Coronary artery (tissue), 2 donors: ENCODE data around the gene PTRHD1.
"Not testable (repeated sequence)": the region's sequence is repeated elsewhere in the genome, so short reads cannot be mapped to it uniquely, and the experiment has no call there.

Source experiments
- DNase-seq: peaks from one replicate; pipeline ENCODE4 v3.0.0-alpha.2; 2017; ENCODE audit warnings: low spot score
- H3K27ac ChIP-seq, 2 donors: fragments of 200-600 bp; sonication (generic); one replicate each; pipeline ENCODE4 v1.5.1; 2016 to 2019
- H3K4me3 ChIP-seq: fragments of 200-600 bp; sonication (generic); 2 replicates; pipeline ENCODE4 v1.5.1; 2016; ENCODE audit warnings: mild to moderate bottlenecking, moderate library complexity
- TF ChIP-seq, protein P1 (sequence below): fragments of 200-600 bp; sonication (generic); IDR thresholded peaks from one replicate; pipeline ENCODE4 v1.5.1; 2019; ENCODE audit warnings: antibody characterized with exemption

Gene PTRHD1

DNA sequence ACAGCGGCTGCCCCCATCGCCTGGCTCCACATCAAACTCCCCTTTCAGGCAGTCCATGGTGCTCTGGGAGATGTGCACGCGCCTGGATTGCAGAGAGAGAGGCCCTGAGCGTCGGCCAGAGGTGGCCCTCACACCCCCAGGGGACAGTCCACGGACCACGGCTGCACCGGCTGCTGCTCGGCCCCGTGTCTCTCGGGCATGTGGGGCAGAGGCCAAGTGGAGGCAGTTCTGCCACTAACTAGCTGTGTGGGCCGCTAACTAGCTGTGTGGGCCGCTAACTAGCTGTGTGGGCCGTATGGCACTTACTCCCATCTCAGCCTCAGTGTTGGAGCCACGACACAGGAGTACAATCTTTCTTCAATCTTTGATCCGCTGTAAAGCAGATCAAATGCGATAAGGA is 45.4 kb upstream of the PTRHD1 start:
- no peak overlapping the region for H3K27ac ChIP-seq
- no peak overlapping the region for H3K4me3 ChIP-seq
- no peak for DNase-seq
- TF ChIP-seq, protein P1, sequence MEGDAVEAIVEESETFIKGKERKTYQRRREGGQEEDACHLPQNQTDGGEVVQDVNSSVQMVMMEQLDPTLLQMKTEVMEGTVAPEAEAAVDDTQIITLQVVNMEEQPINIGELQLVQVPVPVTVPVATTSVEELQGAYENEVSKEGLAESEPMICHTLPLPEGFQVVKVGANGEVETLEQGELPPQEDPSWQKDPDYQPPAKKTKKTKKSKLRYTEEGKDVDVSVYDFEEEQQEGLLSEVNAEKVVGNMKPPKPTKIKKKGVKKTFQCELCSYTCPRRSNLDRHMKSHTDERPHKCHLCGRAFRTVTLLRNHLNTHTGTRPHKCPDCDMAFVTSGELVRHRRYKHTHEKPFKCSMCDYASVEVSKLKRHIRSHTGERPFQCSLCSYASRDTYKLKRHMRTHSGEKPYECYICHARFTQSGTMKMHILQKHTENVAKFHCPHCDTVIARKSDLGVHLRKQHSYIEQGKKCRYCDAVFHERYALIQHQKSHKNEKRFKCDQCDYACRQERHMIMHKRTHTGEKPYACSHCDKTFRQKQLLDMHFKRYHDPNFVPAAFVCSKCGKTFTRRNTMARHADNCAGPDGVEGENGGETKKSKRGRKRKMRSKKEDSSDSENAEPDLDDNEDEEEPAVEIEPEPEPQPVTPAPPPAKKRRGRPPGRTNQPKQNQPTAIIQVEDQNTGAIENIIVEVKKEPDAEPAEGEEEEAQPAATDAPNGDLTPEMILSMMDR: no peak

DNA sequence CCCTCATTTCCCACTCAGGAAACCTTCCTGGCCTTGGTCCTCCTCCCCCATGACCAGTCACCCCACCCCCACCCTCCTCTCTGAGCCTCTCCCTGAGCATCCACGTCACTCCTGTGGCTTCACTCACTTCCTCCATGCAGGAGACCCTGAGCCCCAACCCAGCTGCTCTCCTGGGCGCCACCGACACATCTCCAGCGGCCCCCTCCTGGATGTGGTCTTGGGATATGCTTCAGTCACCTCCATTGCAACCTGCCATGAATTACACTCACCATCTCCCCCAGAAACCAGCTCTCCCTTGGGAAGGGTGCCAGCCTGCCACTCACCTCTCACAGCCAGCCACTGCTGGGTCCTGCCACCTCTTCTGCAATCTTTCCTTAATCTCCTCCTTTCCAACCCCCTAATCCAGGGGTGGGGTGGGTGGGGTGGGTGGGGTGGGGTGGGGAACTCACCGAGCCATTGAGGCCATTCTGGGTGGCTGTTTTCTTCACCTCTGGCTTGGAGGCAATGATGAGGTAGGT is 44.9 kb upstream of the PTRHD1 start:
- TF ChIP-seq, protein P1: no peak
- Histone ChIP-seq H3K27ac (no peak overlapping the region), H3K4me3 (no peak overlapping the region)
- DNase-seq: no peak

DNA sequence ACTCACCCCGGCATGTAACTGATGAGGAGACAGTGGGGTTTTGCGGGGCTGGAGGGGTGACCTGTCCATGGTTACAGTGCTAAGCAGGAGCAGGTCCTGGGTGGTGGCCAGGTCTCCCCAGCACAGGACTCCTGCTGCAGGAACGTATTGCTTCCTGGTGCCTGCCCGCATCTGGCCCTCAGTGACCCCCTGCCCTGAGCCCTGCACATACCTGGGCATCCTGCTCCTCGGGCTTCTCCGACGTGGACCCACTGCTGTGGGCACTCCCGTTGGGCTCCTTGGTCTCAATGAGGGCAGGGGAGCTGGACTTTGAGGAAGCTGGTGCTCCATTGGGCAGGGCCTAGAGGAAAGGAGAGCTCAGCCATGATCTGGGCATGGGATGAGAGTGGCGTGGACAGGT is 43.5 kb upstream of the PTRHD1 start:
- DNase-seq: no peak
- TF ChIP-seq, protein P1: no peak
- Histone ChIP-seq H3K27ac (no peak overlapping the region), H3K4me3 (no peak overlapping the region)

DNA sequence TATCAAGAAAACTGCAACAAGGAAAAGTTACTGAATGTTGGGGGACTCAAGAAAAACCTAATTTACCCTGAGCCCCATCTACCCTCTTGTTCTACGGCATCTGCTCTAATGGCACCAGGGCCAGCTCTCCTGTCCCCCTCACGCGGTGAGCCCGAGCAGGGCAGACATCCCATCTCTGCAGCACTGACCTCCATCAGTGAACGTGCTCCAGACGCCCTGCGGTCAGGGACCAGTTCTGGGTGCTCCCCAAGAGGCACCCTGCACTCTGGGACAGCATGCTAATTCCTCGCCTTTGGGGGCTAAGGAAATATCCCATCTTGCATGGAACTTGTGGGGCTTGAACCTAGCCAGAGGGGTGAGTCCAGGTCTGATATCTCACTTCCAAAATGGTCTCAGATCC is 43.0 kb upstream of the PTRHD1 start:
- Histone ChIP-seq H3K4me3 (no peak overlapping the region), H3K27ac (no peak overlapping the region)
- TF ChIP-seq, protein P1: no peak
- no peak for DNase-seq

DNA sequence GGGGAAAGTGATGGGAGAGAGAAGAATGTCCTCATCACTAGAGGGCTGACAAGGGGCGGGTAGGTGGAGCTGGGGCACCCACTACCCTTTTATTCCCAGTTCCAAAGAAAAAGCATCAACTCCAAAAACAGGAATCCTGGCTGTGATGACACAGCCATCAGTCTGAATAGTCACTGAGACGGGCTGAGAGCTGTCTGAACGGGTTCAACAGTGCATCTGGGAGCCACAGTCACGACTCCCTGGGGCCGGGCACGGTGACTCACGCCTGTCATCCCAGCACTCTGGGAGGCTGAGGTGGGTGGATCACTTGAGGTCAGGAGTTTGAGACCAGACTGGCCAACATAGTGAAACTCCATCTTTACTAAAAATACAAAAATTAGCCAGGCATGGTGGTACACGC is 42.2 kb upstream of the PTRHD1 start:
- not testable (repeated sequence) for H3K4me3 ChIP-seq, H3K27ac ChIP-seq, DNase-seq

DNA sequence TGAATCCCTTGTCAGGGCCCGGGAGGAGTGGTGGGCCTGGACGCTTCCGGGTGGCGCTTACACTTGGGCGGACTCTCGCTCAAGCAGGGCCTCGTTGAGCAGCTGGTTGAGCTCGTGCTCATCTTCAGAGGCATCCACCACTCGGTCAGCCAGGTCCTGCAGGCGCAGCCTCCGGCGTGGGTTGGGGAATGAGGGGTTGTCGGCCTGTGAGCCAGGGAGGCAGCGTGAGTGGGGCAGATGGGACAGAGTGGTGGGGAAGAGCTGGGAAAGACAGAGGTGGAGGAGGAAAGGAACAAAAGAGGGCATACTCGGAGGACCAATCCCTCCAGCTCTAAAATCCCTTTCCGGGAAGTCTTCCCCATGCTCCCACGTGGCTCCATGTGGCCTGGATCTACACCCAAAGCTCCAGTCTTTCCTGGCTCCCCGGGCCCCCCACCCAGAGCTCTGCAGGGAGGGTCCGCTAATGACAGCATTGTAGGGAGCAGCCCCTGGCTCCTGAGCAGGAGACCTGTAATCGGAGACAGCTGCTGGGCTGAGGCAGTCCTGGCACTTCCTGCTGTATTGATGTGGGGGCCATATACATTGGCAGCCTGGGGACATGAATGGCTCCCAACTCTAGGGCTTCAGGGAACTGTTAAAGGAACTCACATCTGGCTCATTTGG is 41.7 kb upstream of the PTRHD1 start:
- H3K4me3 ChIP-seq: no peak overlapping the region
- TF ChIP-seq, protein P1: no peak
- no peak for DNase-seq
- H3K27ac ChIP-seq: no peak overlapping the region

DNA sequence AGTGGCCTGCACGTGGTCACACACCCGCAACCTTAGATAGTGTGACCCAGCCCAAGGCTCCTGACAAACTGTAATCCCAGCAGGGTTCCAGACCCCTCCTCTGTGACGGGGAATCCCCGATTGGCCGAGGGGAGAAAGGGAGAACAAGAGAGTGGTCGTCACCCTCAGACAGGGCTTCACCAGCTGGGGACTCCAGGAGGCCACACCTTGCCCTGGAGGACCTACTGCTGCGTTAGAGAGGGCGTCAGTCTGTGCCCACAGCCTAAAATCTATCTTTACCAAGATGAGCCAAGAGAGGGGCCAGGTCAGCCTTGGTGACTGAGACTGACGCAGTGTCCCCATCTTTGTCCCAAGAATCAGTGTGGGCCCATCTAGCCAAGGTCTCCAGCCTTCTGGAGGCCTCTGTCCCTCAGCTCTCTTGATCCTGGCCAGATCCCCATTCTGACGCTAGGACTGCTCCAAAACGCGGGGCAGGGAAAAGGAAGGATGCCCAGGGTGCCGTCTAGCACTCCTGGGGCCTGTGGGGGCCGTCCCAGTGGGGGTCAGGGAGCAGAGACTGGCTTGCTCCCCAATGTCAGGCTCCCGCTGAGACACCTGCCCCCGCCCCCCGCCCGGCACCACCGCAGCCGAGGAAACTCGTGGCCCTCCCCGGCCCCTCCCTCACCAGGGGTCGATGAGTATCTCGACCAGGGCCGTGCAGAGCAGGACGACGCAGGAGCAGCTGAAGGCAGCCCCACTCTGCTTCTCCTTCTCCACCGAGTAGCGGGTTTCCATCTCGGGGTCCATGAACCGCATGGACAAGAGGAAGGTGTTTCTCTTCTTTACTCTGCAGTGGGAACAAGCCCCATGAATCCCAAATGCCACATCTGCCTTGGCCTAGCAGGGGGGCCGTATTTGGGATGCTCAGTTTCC is 40.9 kb upstream of the PTRHD1 start:
- Histone ChIP-seq H3K27ac (no peak overlapping the region), H3K4me3 (no peak overlapping the region)
- TF ChIP-seq, protein P1: no peak
- no peak for DNase-seq
